HCT116 (cell line): Measurements from ENCODE around the gene TIMP3. TPM values are rescaled to one million over a fixed set of nuclear protein-coding genes. Genes with fewer than 3 reads are reported as not detected.

Experiments used
- ATAC-seq: fragments of 200-7000 bp; cut with Tn5 transposase; 2 replicates; pipeline ENCODE4 v1.9.1; 2020; ENCODE audit warnings: mild to moderate bottlenecking, moderate library complexity
- BruUV-seq: library from RNA; stranded (reverse); fragments of 400-500 nt; replicated peaks from 2 replicates; lab custom pipeline; 2021; lab: Mats Ljungman, UMichigan
- CTCF ChIA-PET: fragments of 300-600 bp; sonication (Branson Sonifier 250); formaldehyde crosslinking; loops from one replicate; lab custom pipeline; 2021; ENCODE audit warnings: antibody characterized with exemption; lab: Charles Lee
- POLR2A ChIA-PET: fragments of 300-600, 350-600 bp; sonication (Branson Sonifier 250); formaldehyde crosslinking; loops from one replicate; lab custom pipeline; 2021; ENCODE audit warnings: antibody characterized with exemption; lab: Charles Lee
- RAD21 ChIA-PET, 2 experiments: fragments of 300-600 bp; sonication (Branson Sonifier 250); formaldehyde crosslinking; loops; one replicate each; lab custom pipeline; 2023; ENCODE audit warnings: low total read pairs in 2 of 2; ENCODE audit not compliant: uncharacterized antibody in 2 of 2, unreplicated experiment in 2 of 2, low non-redundant PET in 1 of 2; lab: Charles Lee
- DNase-seq: peaks from one replicate; pipeline ENCODE4 v3.0.0-alpha.2; 2010; ENCODE audit warnings: low read depth, low spot score
- H2AFZ ChIP-seq: fragments of 200-600 bp; shearing (Covaris generic), sonication (generic); 2 replicates; pipeline ENCODE4 v1.6.1; 2017; ENCODE audit warnings: low read depth, mixed run types, mixed read lengths, antibody characterized with exemption, low read length; ENCODE audit not compliant: poor library complexity, severe bottlenecking
- H3K27ac ChIP-seq: 2 replicates; pipeline ENCODE4 v1.5.1; 2012; ENCODE audit warnings: low read depth, low read length
- H3K27me3 ChIP-seq: fragments of 200-600 bp; sonication (generic); 2 replicates; pipeline ENCODE4 v1.6.1; 2016; ENCODE audit warnings: mixed run types, low read length, mixed read lengths; ENCODE audit not compliant: insufficient read depth
- H3K36me3 ChIP-seq, 2 experiments: fragments of 200-500 bp in 1 of 2; fragments of 200-600 bp in 1 of 2; sonication (Bioruptor generic) in 1 of 2; sonication (generic) in 1 of 2; 2 replicates each; pipeline versions ENCODE4 v1.5.1 to v1.6.1; 2014 to 2016; ENCODE audit warnings: low read length in 2 of 2, inconsistent platforms in 1 of 2, mixed read lengths in 1 of 2, mixed run types in 1 of 2; ENCODE audit not compliant: insufficient read depth in 2 of 2, control insufficient read depth in 1 of 2
- H3K4me1 ChIP-seq, 2 experiments: fragments of 200-600 bp in 1 of 2; sonication (generic) in 1 of 2; 2 replicates each; pipeline versions ENCODE4 v1.5.1 to v1.6.1; 2012 to 2017; ENCODE audit warnings: low read length in 2 of 2, inconsistent platforms in 1 of 2, mild to moderate bottlenecking in 1 of 2, mixed read lengths in 1 of 2, mixed run types in 1 of 2, moderate library complexity in 1 of 2; ENCODE audit not compliant: insufficient read depth in 2 of 2, control insufficient read depth in 1 of 2
- H3K4me2 ChIP-seq: fragments of 200-600 bp; sonication (generic); 2 replicates; pipeline ENCODE4 v1.6.1; 2017; ENCODE audit warnings: mixed run types, low read length, mixed read lengths
- H3K4me3 ChIP-seq, 2 experiments: fragments of 200-600 bp in 1 of 2; sonication (generic) in 1 of 2; replicated peaks in 1 of 2; 2 replicates each; pipeline ENCODE4 v1.5.1; 2011 to 2016; ENCODE audit warnings: low read length in 2 of 2, control low read depth in 1 of 2, low read depth in 1 of 2, mild to moderate bottlenecking in 1 of 2, mixed read lengths in 1 of 2, mixed run types in 1 of 2
- H3K79me2 ChIP-seq: fragments of 200-600 bp; sonication (generic); 2 replicates; pipeline ENCODE4 v1.6.1; 2017; ENCODE audit warnings: mild to moderate bottlenecking, mixed run types, low read length, moderate library complexity, mixed read lengths; ENCODE audit not compliant: insufficient read depth
- H3K9ac ChIP-seq: fragments of 200-600 bp; sonication (generic); 2 replicates; pipeline ENCODE4 v1.6.1; 2016; ENCODE audit warnings: low read length, mixed read lengths
- H3K9me2 ChIP-seq: fragments of 200-600 bp; sonication (generic), shearing (Covaris generic); 2 replicates; pipeline ENCODE4 v1.6.1; 2017; ENCODE audit warnings: mixed run types, mild to moderate bottlenecking, moderate library complexity; ENCODE audit not compliant: insufficient read depth
- H3K9me3 ChIP-seq, 2 experiments: fragments of 200-500 bp in 1 of 2; fragments of 200-600 bp in 1 of 2; sonication (Bioruptor generic) in 1 of 2; sonication (generic) in 1 of 2; 2 replicates each; pipeline ENCODE4 v1.6.1; 2014 to 2017; ENCODE audit warnings: low read length in 2 of 2, mixed read lengths in 2 of 2, inconsistent platforms in 1 of 2, low read depth in 1 of 2, mild to moderate bottlenecking in 1 of 2, mixed run types in 1 of 2, moderate library complexity in 1 of 2; ENCODE audit not compliant: control insufficient read depth in 1 of 2, insufficient read depth in 1 of 2
- H4K20me1 ChIP-seq: fragments of 200-600 bp; sonication (generic), shearing (Covaris generic); 2 replicates; pipeline ENCODE4 v1.6.1; 2017; ENCODE audit warnings: mixed run types, mild to moderate bottlenecking, moderate library complexity; ENCODE audit not compliant: insufficient read depth
- ATF3 ChIP-seq: IDR thresholded peaks from 2 replicates; pipeline ENCODE4 v1.6.1; 2012
- CTCF ChIP-seq, 3 experiments: fragments of 200-600 bp in 1 of 3; sonication (generic) in 1 of 3; IDR thresholded peaks in 2 of 3; conservative IDR thresholded peaks in 1 of 3; 2 replicates each; pipeline ENCODE4 v1.5.1; 2012 to 2017; ENCODE audit warnings: low read depth in 2 of 3, low read length in 2 of 3, antibody characterized with exemption in 1 of 3, borderline replicate concordance in 1 of 3, control low read depth in 1 of 3, mild to moderate bottlenecking in 1 of 3, mixed read lengths in 1 of 3, mixed run types in 1 of 3, moderate library complexity in 1 of 3; ENCODE audit not compliant: insufficient read depth in 1 of 3
- EZH2 ChIP-seq: fragments of 200-600 bp; sonication (generic); IDR thresholded peaks from 2 replicates; pipeline ENCODE4 v1.6.1; 2017; ENCODE audit warnings: antibody characterized with exemption, mixed run types
- EZH2phosphoT487 ChIP-seq: fragments of 200-600 bp; IDR thresholded peaks from 2 replicates; pipeline ENCODE4 v1.6.1; 2018; ENCODE audit warnings: antibody characterized with exemption, borderline replicate concordance
- FOSL1 ChIP-seq: IDR thresholded peaks from 2 replicates; pipeline ENCODE4 v1.6.1; 2012; ENCODE audit warnings: low read depth
- JUND ChIP-seq: IDR thresholded peaks from 2 replicates; pipeline ENCODE4 v1.6.1; 2012
- POLR2AphosphoS5 ChIP-seq: IDR thresholded peaks from 2 replicates; pipeline ENCODE4 v1.6.1; 2011; ENCODE audit warnings: mild to moderate bottlenecking, low read depth, low read length, moderate library complexity
- RAD21 ChIP-seq: IDR thresholded peaks from 2 replicates; pipeline ENCODE4 v1.6.1; 2012; ENCODE audit warnings: low read depth, mild to moderate bottlenecking
- REST ChIP-seq: IDR thresholded peaks from 2 replicates; pipeline ENCODE4 v1.6.1; 2012; ENCODE audit warnings: low read depth
- SIN3A ChIP-seq: IDR thresholded peaks from 2 replicates; pipeline ENCODE4 v1.6.1; 2012; ENCODE audit warnings: low read depth
- SP1 ChIP-seq: IDR thresholded peaks from 2 replicates; pipeline ENCODE4 v1.6.1; 2012; ENCODE audit warnings: low read depth
- TCF7L2 ChIP-seq: IDR thresholded peaks from 2 replicates; pipeline ENCODE4 v1.7.0; 2011; ENCODE audit warnings: borderline replicate concordance, inconsistent platforms; ENCODE audit not compliant: insufficient read depth, insufficient read length; ENCODE audit errors: extremely low read depth
- ZBTB33 ChIP-seq: IDR thresholded peaks from 2 replicates; pipeline ENCODE4 v1.6.1; 2011; ENCODE audit warnings: mild to moderate bottlenecking, low read length, moderate library complexity; ENCODE audit not compliant: insufficient replicate concordance; ENCODE audit errors: extremely low read depth
- intact Hi-C: fragments of 100-400 bp; cut with micrococcal nuclease; formaldehyde crosslinking; loops from 2 replicates; pipeline ENCODE4 v1.10.0; 2022
- total RNA-seq: library from RNA; stranded (reverse); gene quantifications from one replicate; pipeline ENCODE4 v1.2.1, GENCODE V29; 2021; ENCODE audit not compliant: unreplicated experiment

TIMP3 gene
- total RNA-seq, 1 experiment from 2014 or later, result 2.2 TPM

- H3K4me3 ChIP-seq, result no peak overlapping the region
- ChIA-PET CTCF (interaction anchor here (6.0 kb wide), 1 partner anchor 141 kb away, joined by 200 read pairs; no protein-coding TSS in a partner anchor), RAD21 (no interaction called here), POLR2A (no interaction called here)
- intact Hi-C loops, result no loop called here
- H3K79me2 ChIP-seq, result no peaks in the 10 kb centered on the region
- DNase-seq, result no peak
- H3K36me3 ChIP-seq, result no peaks in the 10 kb centered on the region
- no peaks in the 10 kb centered on the region for H4K20me1 ChIP-seq
- H3K27me3 ChIP-seq, result peaks cover 5% of the 10 kb centered on the region; the same call in 1 of the 2 replicates
- ATAC-seq, result no peak
- peaks cover 2 to 7% of the 10 kb centered on the region in 2 experiments; a peak in 1 of 4 replicates for H3K4me1 ChIP-seq
- TF ChIP-seq REST (no peak), TCF7L2 (no peak), SP1 (no peak), POLR2AphosphoS5 (no peak), EZH2phosphoT487 (no peak), FOSL1 (no peak), JUND (no peak), SIN3A (no peak), EZH2 (no peak), ATF3 (no peak), ZBTB33 (no peak), CTCF (IDR thresholded peaks at IDR 0.05 in 2 of 3, conservative IDR thresholded peaks at IDR 0.05 in 1 of 3; ENCODE audit: borderline replicate concordance in 1 of 3, insufficient read depth in 1 of 3, low read depth in 2 of 3, low read length in 2 of 3) (no peak), RAD21 (no peak)
- BruUV-seq, result no TSS peak
- no peaks in the 10 kb centered on the region for H3K9me2 ChIP-seq
- no peaks in the 10 kb centered on the region for H3K9me3 ChIP-seq
- H3K4me2 ChIP-seq, result no peak overlapping the region
- H2AFZ ChIP-seq, result no peak overlapping the region
- H3K27ac ChIP-seq, result no peak overlapping the region
- H3K9ac ChIP-seq, result no peak overlapping the region
Measured at GRCh38 chr22:32799496-32799895, 2.0 kb upstream of the TIMP3 start.
